ENCODE results near the gene DPCD.

The DPCD gene

GRCh38 chr10:101587725-101588653, at the start of gene DPCD, which contains the start of gene POLL:
Gene DPCD (plus strand): TSS chr10:101588321. CDS start chr10:101588337, 16 bp downstream.
Gene POLL (minus strand): TSS chr10:101588257. CDS start chr10:101587360, 897 bp downstream.
- DNase-seq: peak; percentile 89

GRCh38 chr10:101538446-101538845, 49.7 kb upstream of the DPCD start:
- DNase-seq: no peak

- DNase-seq: no peak
Observed at GRCh38 chr10:101545898-101546297, 42.2 kb upstream of the DPCD start.

GRCh38 chr10:101550965-101551364, 37.2 kb upstream of the DPCD start:
- DNase-seq: no peak

- no peak for DNase-seq
Observed at GRCh38 chr10:101552442-101552841, 35.7 kb upstream of the DPCD start.

GRCh38 chr10:101557541-101557940, 30.6 kb upstream of the DPCD start:
- DNase-seq: no peak

- no peak for DNase-seq
Observed at GRCh38 chr10:101558204-101558603, 29.9 kb upstream of the DPCD start.

- DNase-seq: no peak
Observed at GRCh38 chr10:101558671-101559595, 29.2 kb upstream of the DPCD start.

- DNase-seq: no peak
Observed at GRCh38 chr10:101559596-101560297, 28.4 kb upstream of the DPCD start.

GRCh38 chr10:101560298-101561067, 27.6 kb upstream of the DPCD start:
- DNase-seq: no peak

GRCh38 chr10:101561068-101561915, 26.8 kb upstream of the DPCD start:
- no peak for DNase-seq

GRCh38 chr10:101562231-101562630, 25.9 kb upstream of the DPCD start:
- no peak for DNase-seq

- DNase-seq: no peak
Observed at GRCh38 chr10:101563007-101563406, 25.1 kb upstream of the DPCD start.

GRCh38 chr10:101563497-101564040, 24.6 kb upstream of the DPCD start:
- DNase-seq: no peak

GRCh38 chr10:101564490-101564991, 23.6 kb upstream of the DPCD start:
- DNase-seq: no peak

GRCh38 chr10:101565370-101565900, 22.7 kb upstream of the DPCD start:
- no peak for DNase-seq

GRCh38 chr10:101565936-101566332, 22.2 kb upstream of the DPCD start:
- DNase-seq: no peak

GRCh38 chr10:101566333-101567164, 21.6 kb upstream of the DPCD start:
- DNase-seq: no peak
